Measurements from ENCODE around the gene BANF2.

Gene BANF2

GRCh38 chr20:17735959-17736621, 36.3 kb downstream of the BANF2 start:
- DNase-seq, result no peak

GRCh38 chr20:17738154-17738553, 38.4 kb downstream of the BANF2 start:
- DNase-seq, result no peak

GRCh38 chr20:17741220-17741619, 41.5 kb downstream of the BANF2 start:
- DNase-seq, result no peak

- no peak for DNase-seq
Observed at GRCh38 chr20:17742731-17743130, 43.0 kb downstream of the BANF2 start.

GRCh38 chr20:17743677-17744076, 43.9 kb downstream of the BANF2 start:
- no peak for DNase-seq

GRCh38 chr20:17747431-17747846, 47.7 kb downstream of the BANF2 start:
- peak; percentile 61 for DNase-seq

GRCh38 chr20:17748279-17748678, 48.5 kb downstream of the BANF2 start:
- no peak for DNase-seq

GRCh38 chr20:17749626-17749977, 49.8 kb downstream of the BANF2 start:
- DNase-seq, result no peak

- DNase-seq, result no peak
Observed at GRCh38 chr20:17749978-17750721, 50.4 kb downstream of the BANF2 start.

- no peak for DNase-seq
Observed at GRCh38 chr20:17750722-17751045, 50.9 kb downstream of the BANF2 start.

GRCh38 chr20:17751640-17752039, 51.9 kb downstream of the BANF2 start:
- DNase-seq, result no peak

- DNase-seq, result no peak
Observed at GRCh38 chr20:17752459-17752858, 52.7 kb downstream of the BANF2 start.

- no peak for DNase-seq
Observed at GRCh38 chr20:17753516-17753915, 53.8 kb downstream of the BANF2 start.

GRCh38 chr20:17756529-17756928, 56.8 kb downstream of the BANF2 start:
- no peak for DNase-seq

GRCh38 chr20:17757496-17757895, 57.7 kb downstream of the BANF2 start:
- no peak for DNase-seq

- DNase-seq, result no peak
Observed at GRCh38 chr20:17758010-17758409, 58.2 kb downstream of the BANF2 start.

GRCh38 chr20:17758512-17758911, 58.7 kb downstream of the BANF2 start:
- DNase-seq, result no peak

GRCh38 chr20:17759449-17759848, 59.7 kb downstream of the BANF2 start:
- DNase-seq, result no peak

- no peak for DNase-seq
Observed at GRCh38 chr20:17761604-17762003, 61.8 kb downstream of the BANF2 start.

- no peak for DNase-seq
Observed at GRCh38 chr20:17762243-17762872, 62.6 kb downstream of the BANF2 start.

GRCh38 chr20:17762873-17763557, 63.2 kb downstream of the BANF2 start:
- DNase-seq, result no peak

GRCh38 chr20:17765017-17765416, 65.3 kb downstream of the BANF2 start:
- no peak for DNase-seq

GRCh38 chr20:17765584-17765983, 65.8 kb downstream of the BANF2 start:
- no peak for DNase-seq

GRCh38 chr20:17766226-17766625, 66.5 kb downstream of the BANF2 start:
- DNase-seq, result no peak

All from T1000 (cell line).